Naive thymus-derived CD4-positive, alpha-beta T cell (primary cell): ENCODE data around the gene RHBDL1. TPM values are rescaled to one million over a fixed set of nuclear protein-coding genes. Genes with fewer than 3 reads are reported as not detected.
A peak's percentile ranks its signal among the peaks of the same experiment; 100 is the strongest.

Experiments used
- ATAC-seq: fragments of 150-1000 bp; cut with Tn5 transposase; 2 replicates; pipeline ENCODE4 v1.10.0; 2021; ENCODE audit warnings: mild to moderate bottlenecking, moderate library complexity
- CTCF ChIA-PET: fragments of 350-600 bp; sonication (Branson Sonifier 250); formaldehyde crosslinking; loops from one replicate; lab custom pipeline; 2021; ENCODE audit warnings: antibody characterized with exemption; lab: Charles Lee
- POLR2A ChIA-PET: fragments of 350-600 bp; sonication (Branson Sonifier 250); formaldehyde crosslinking; loops from one replicate; lab custom pipeline; 2021; ENCODE audit warnings: antibody characterized with exemption, inconsistent platforms; lab: Charles Lee
- DNase-seq, 9 donors: peaks; one replicate each; pipeline versions ENCODE4 v3.0.0 to v3.0.0-alpha.2; 2020 to 2022; ENCODE audit warnings: mixed read lengths in 1 of 9
- H3K27ac ChIP-seq: one replicate; pipeline ENCODE4 v1.7.0; 2013; ENCODE audit warnings: mild to moderate bottlenecking, low read depth, low read length, moderate library complexity
- H3K27me3 ChIP-seq, 2 donors: one replicate each; pipeline ENCODE4 v1.7.0; 2013; ENCODE audit warnings: low read length in 2 of 2, mild to moderate bottlenecking in 2 of 2, moderate library complexity in 2 of 2; ENCODE audit not compliant: control insufficient read depth in 2 of 2, insufficient read depth in 2 of 2
- H3K36me3 ChIP-seq, 3 experiments: 1 replicate in 2 of 3; 2 replicates in 1 of 3; pipeline ENCODE4 v1.7.0; 2013; ENCODE audit warnings: low read length in 3 of 3, mild to moderate bottlenecking in 3 of 3, moderate library complexity in 1 of 3; ENCODE audit not compliant: insufficient read depth in 3 of 3, control insufficient read depth in 2 of 3
- H3K4me1 ChIP-seq, 2 donors: one replicate each; pipeline ENCODE4 v1.7.0; 2013; ENCODE audit warnings: low read length in 2 of 2, mild to moderate bottlenecking in 2 of 2, moderate library complexity in 1 of 2; ENCODE audit not compliant: control insufficient read depth in 2 of 2, insufficient read depth in 2 of 2
- H3K4me3 ChIP-seq: 2 replicates; pipeline ENCODE4 v1.7.0; 2013; ENCODE audit warnings: mild to moderate bottlenecking, low read length
- H3K9me3 ChIP-seq, 3 experiments: 1 replicate in 2 of 3; 2 replicates in 1 of 3; pipeline ENCODE4 v1.7.0; 2013; ENCODE audit warnings: low read length in 3 of 3; ENCODE audit not compliant: control insufficient read depth in 2 of 3
- H3K27ac Mint-ChIP-seq, 9 donors: one replicate each; pipeline ENCODE4 v1.8.0; 2020 to 2022; ENCODE audit warnings: mixed read lengths in 9 of 9, mild to moderate bottlenecking in 8 of 9, moderate library complexity in 5 of 9, inconsistent platforms in 2 of 9
- H3K27me3 Mint-ChIP-seq, 5 donors: one replicate each; pipeline ENCODE4 v1.8.0; 2021 to 2022; ENCODE audit warnings: mixed read lengths in 5 of 5, mild to moderate bottlenecking in 1 of 5
- H3K36me3 Mint-ChIP-seq, 5 donors: one replicate each; pipeline ENCODE4 v1.8.0; 2020 to 2022; ENCODE audit warnings: mixed read lengths in 5 of 5, mild to moderate bottlenecking in 3 of 5, inconsistent platforms in 1 of 5
- H3K4me1 Mint-ChIP-seq, 7 donors: one replicate each; pipeline ENCODE4 v1.8.0; 2020 to 2022; ENCODE audit warnings: mixed read lengths in 7 of 7, mild to moderate bottlenecking in 3 of 7, inconsistent platforms in 1 of 7
- H3K4me3 Mint-ChIP-seq, 10 donors: one replicate each; pipeline ENCODE4 v1.8.0; 2020 to 2022; ENCODE audit warnings: mild to moderate bottlenecking in 10 of 10, mixed read lengths in 10 of 10, moderate library complexity in 6 of 10, inconsistent platforms in 2 of 10
- H3K9me3 Mint-ChIP-seq, 11 donors: one replicate each; pipeline ENCODE4 v1.8.0; 2020 to 2022; ENCODE audit warnings: mixed read lengths in 11 of 11, mild to moderate bottlenecking in 4 of 11, inconsistent platforms in 1 of 11, moderate library complexity in 1 of 11
- intact Hi-C, 2 donors: fragments of 100-400 bp; cut with micrococcal nuclease; formaldehyde crosslinking; loops; one replicate each; pipeline ENCODE4 v1.15.1; 2023
- polyA plus RNA-seq, 2 donors: library from polyadenylated mRNA; unstranded; fragments of 300-500 nt; fragmentation: Illumina TruSeq; gene quantifications; one replicate each; pipeline ENCODE4 v1.2.3, GENCODE V29; 2021
- total RNA-seq, 6 experiments: library from RNA in 5 of 6; stranded (reverse) in 5 of 6; gene quantifications; 1 replicate in 5 of 6; 2 replicates in 1 of 6; pipeline ENCODE4 v1.2.3 and lab custom pipeline; 2021 to 2026

Gene RHBDL1
- total and polyA plus RNA-seq, 7 experiments from 2014 or later: 0.65 to 3.1 (median 1.6) TPM; not detected in 2

DNA sequence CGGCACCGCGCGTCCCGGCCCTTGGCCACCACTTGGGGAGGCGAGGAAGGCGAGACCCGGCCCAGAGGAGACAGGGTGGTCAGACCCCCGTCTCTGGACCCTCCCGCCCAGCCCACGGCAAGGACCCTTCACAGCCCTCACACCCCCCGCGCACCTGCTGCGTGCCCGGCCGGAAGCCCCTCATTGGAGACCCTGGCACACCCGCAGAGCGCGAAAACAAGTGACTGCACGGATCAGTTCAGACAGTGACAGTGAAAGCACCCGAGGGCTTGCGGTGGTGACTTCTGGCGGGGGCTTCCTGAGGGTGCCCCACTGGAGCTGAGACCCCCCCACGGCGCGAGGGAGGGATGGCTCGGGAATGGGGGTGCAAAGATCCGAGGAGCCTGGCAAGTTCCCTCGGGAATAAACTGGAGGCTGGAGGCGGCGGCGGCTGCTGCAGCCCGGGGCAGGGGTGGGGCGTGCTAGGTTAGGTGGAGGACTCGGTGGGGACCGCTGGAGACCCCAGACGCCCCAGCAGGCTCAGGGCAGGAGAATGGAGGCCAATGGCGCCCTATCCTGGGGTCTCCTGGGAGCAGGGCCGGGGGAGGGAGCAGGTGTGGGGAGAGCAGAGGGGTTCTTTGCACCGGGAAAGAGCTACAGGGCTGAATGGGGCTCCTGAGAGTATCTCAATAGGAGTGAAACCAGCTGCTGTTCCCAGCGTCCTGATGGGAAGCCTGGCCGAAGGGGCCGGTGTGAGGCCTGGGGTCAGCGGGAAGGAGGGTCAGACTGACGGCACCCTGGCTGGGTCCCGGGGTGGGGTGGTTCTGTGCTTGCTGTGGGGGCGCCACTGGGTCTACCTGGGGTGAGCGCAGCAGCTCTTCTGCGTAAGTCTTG lies 31.0 kb downstream of the RHBDL1 start:
- peaks cover 23 to 59% (median 31%) of the 10 kb centered on the region in 5 donors for H3K27me3 Mint-ChIP-seq
- ATAC-seq: no peak
- H3K4me1 Mint-ChIP-seq: peaks cover 0 to 4% (median 1%) of the 10 kb centered on the region in 7 donors
- CTCF ChIA-PET: interaction anchor here (0.6 kb wide), 1 partner anchor 87 kb away, joined by 3 read pairs; no protein-coding TSS in a partner anchor
- Histone ChIP-seq H3K36me3 (no peaks in the 10 kb centered on the region), H3K4me1 (no peaks in the 10 kb centered on the region), H3K27me3 (peaks cover 4 to 22% of the 10 kb centered on the region in 2 donors), H3K4me3 (no peak overlapping the region), H3K9me3 (no peaks in the 10 kb centered on the region), H3K27ac (no peak overlapping the region)
- H3K27ac Mint-ChIP-seq: no peak overlapping the region
- POLR2A ChIA-PET: interaction anchor here (1.6 to 2.3 kb wide), 2 partner anchors 11 to 13 kb away, joined by 4 to 8 read pairs; no protein-coding TSS in a partner anchor
- peaks cover 0 to 2% (median 0%) of the 10 kb centered on the region in 11 donors for H3K9me3 Mint-ChIP-seq
- peak overlapping the region in 7 of 10 donors; percentile 21 to 72 (median 38) for H3K4me3 Mint-ChIP-seq
- intact Hi-C loops: no loop called here
- no peaks in the 10 kb centered on the region for H3K36me3 Mint-ChIP-seq
- DNase-seq: no peak

GRCh38 chr16:707062-707538 lies 31.6 kb downstream of the RHBDL1 start:
- ChIA-PET POLR2A (interaction anchor here (0.8 to 2.3 kb wide), 3 partner anchors 11 to 26 kb away, joined by 3 to 8 read pairs (median 4); partner anchors contain the start of gene STUB1), CTCF (interaction anchor here (0.6 kb wide), 1 partner anchor 86 kb away, joined by 3 read pairs; no protein-coding TSS in a partner anchor)
- peak overlapping the region in 3 of 10 donors; percentile 23 to 72 (median 66) for H3K4me3 Mint-ChIP-seq

DNA sequence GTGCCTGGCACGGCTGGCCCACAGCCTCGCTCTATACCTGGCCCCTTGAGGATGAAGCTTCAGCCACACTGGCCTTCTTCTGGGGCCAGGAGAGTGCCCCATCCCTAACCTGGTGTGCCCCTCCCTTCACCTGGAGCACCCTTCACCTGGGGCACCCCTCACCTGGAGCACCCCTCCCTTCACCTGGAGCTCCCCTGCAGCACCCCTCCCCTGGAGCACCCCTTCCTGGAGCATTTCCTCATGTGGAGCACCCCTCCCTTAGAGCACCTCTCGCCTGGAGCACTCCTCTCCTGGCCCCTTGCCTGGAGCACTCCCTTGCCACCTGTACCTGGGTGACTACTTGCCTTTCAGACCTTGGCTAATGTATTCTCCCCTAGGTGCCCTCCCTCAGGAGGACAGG lies 32.5 kb downstream of the RHBDL1 start:
- intact Hi-C loops: no loop called here
- POLR2A ChIA-PET: interaction anchor here (0.8 to 2.3 kb wide), 2 partner anchors 12 to 27 kb away, joined by 3 to 8 read pairs; partner anchors contain the start of gene STUB1
- Mint-ChIP-seq H3K27me3 (peaks cover 17 to 48% (median 24%) of the 10 kb centered on the region in 5 donors), H3K4me1 (peaks cover 0 to 4% (median 4%) of the 10 kb centered on the region in 7 donors), H3K36me3 (no peaks in the 10 kb centered on the region), H3K27ac (peak overlapping the region in 1 of 9 donors; percentile 38), H3K9me3 (peaks cover 0 to 2% (median 0%) of the 10 kb centered on the region in 11 donors), H3K4me3 (peak overlapping the region in 1 of 10 donors; percentile 39)
- Histone ChIP-seq H3K4me3 (no peak overlapping the region), H3K27ac (no peak overlapping the region), H3K9me3 (no peaks in the 10 kb centered on the region), H3K4me1 (no peaks in the 10 kb centered on the region), H3K27me3 (peaks cover 4 to 20% of the 10 kb centered on the region in 2 donors), H3K36me3 (no peaks in the 10 kb centered on the region)
- CTCF ChIA-PET: no interaction called here
- DNase-seq (no peak), ATAC-seq (no peak)

More at GRCh38 chr16:707062-707538, 31.6 kb downstream of the RHBDL1 start:
- Histone ChIP-seq H3K9me3 (no peaks in the 10 kb centered on the region), H3K27me3 (peaks cover 4 to 21% of the 10 kb centered on the region in 2 donors), H3K36me3 (no peaks in the 10 kb centered on the region), H3K4me3 (no peak overlapping the region), H3K4me1 (no peaks in the 10 kb centered on the region), H3K27ac (no peak overlapping the region)
- Mint-ChIP-seq H3K36me3 (no peaks in the 10 kb centered on the region), H3K27me3 (peaks cover 22 to 52% (median 30%) of the 10 kb centered on the region in 5 donors), H3K27ac (no peak overlapping the region), H3K4me1 (peaks cover 0 to 4% (median 1%) of the 10 kb centered on the region in 7 donors), H3K9me3 (peaks cover 0 to 2% (median 0%) of the 10 kb centered on the region in 11 donors)
- ATAC-seq (no peak), DNase-seq (no peak)
- intact Hi-C loops: no loop called here

DNA sequence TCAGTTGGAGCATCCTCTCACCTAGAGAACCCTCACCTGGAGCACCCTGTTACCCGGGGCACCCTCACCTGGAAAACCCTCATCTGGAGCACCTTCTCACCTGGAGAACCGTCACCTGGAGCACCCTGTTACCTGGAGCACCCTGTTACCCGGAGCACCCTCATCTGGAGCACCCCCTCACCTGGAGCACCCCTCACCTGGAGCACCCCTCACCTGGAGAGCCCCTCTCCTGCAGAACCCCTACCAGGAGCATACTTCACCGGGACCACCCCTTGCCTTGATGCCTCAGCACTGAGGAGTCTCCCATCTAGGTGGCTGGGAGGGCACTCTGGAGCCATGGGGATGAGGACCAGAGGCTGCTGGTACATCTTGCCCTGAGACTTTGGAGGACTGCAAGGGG lies 33.5 kb downstream of the RHBDL1 start:
- ChIA-PET POLR2A (interaction anchor here (1.2 kb wide), 1 partner anchor 14 kb away, joined by 3 read pairs; no protein-coding TSS in a partner anchor), CTCF (no interaction called here)
- Histone ChIP-seq H3K36me3 (no peaks in the 10 kb centered on the region), H3K4me1 (no peaks in the 10 kb centered on the region), H3K27ac (no peak overlapping the region), H3K9me3 (no peaks in the 10 kb centered on the region), H3K4me3 (no peak overlapping the region), H3K27me3 (peaks cover 4 to 18% of the 10 kb centered on the region in 2 donors)
- DNase-seq (no peak), ATAC-seq (no peak)
- H3K36me3 Mint-ChIP-seq: no peaks in the 10 kb centered on the region
- intact Hi-C loops: no loop called here
- peaks cover 0 to 2% (median 0%) of the 10 kb centered on the region in 11 donors for H3K9me3 Mint-ChIP-seq
- peaks cover 0 to 4% (median 4%) of the 10 kb centered on the region in 7 donors for H3K4me1 Mint-ChIP-seq
- H3K27ac Mint-ChIP-seq: no peak overlapping the region
- H3K27me3 Mint-ChIP-seq: peaks cover 17 to 45% (median 21%) of the 10 kb centered on the region in 5 donors
- H3K4me3 Mint-ChIP-seq: no peak overlapping the region

- H3K36me3 ChIP-seq: no peaks in the 10 kb centered on the region
- no peaks in the 10 kb centered on the region for H3K4me1 ChIP-seq
- H3K9me3 ChIP-seq: no peaks in the 10 kb centered on the region
- ChIA-PET CTCF (interaction anchor here (0.6 to 1.5 kb wide), 8 partner anchors 8 to 379 kb away, joined by 3 to 5 read pairs (median 3); partner anchors contain the start of genes CIAO3 and WDR24), POLR2A (interaction anchor here (1.1 to 1.5 kb wide), 3 partner anchors 10 to 20 kb away, joined by 3 to 5 read pairs (median 3); partner anchors contain the start of gene WDR24)
- Mint-ChIP-seq H3K4me3 (no peak overlapping the region), H3K9me3 (peaks cover 0 to 2% (median 0%) of the 10 kb centered on the region in 11 donors), H3K36me3 (no peaks in the 10 kb centered on the region), H3K27me3 (peaks cover 17 to 42% (median 21%) of the 10 kb centered on the region in 5 donors), H3K27ac (peak overlapping the region in 1 of 9 donors; percentile 25), H3K4me1 (peaks cover 0 to 4% (median 4%) of the 10 kb centered on the region in 7 donors)
- no peak overlapping the region for H3K27ac ChIP-seq
- DNase-seq (no peak), ATAC-seq (no peak)
- H3K27me3 ChIP-seq: peaks cover 4 to 13% of the 10 kb centered on the region in 2 donors
- no peak overlapping the region for H3K4me3 ChIP-seq
- intact Hi-C loops: loop anchor here (2.0 to 10.0 kb wide), 2 partner anchors 265 to 393 kb away; partner anchors contain the start of gene LMF1 (in 1 of the 2)
Measured at GRCh38 chr16:709566-710499, 34.4 kb downstream of the RHBDL1 start.
